Mucosa of descending colon (tissue), 3 donors: ENCODE data around the gene FOXN3. TPM values are rescaled to one million over a fixed set of nuclear protein-coding genes. Genes with fewer than 3 reads are reported as not detected.

ENCODE experiments used
- ATAC-seq: fragments of 200-7000 bp; cut with Tn5 transposase; one replicate; pipeline ENCODE4 v1.9.1; 2020; ENCODE audit warnings: mild to moderate bottlenecking, moderate library complexity
- DNase-seq, 3 donors: peaks; one replicate each; pipeline ENCODE4 v3.0.0-alpha.2; 2020
- H3K36me3 ChIP-seq: fragments of 200-600 bp; one replicate; pipeline ENCODE4 v1.8.0; 2021; ENCODE audit warnings: low read depth, mild to moderate bottlenecking
- H3K4me1 ChIP-seq: fragments of 200-600 bp; one replicate; pipeline ENCODE4 v1.8.0; 2021; ENCODE audit warnings: low read depth, mild to moderate bottlenecking
- H3K4me3 ChIP-seq: fragments of 200-600 bp; one replicate; pipeline ENCODE4 v1.8.0; 2021; ENCODE audit warnings: mild to moderate bottlenecking
- H3K9me3 ChIP-seq: fragments of 200-600 bp; one replicate; pipeline ENCODE4 v1.8.0; 2021; ENCODE audit warnings: mild to moderate bottlenecking
- intact Hi-C, 2 donors: fragments of 100-400 bp; cut with DNase I in 1 of 2; cut with micrococcal nuclease in 1 of 2; formaldehyde crosslinking; loops; one replicate each; pipeline versions ENCODE4 v1.11.0 to v1.11.1; 2022; cut with DNase I, micrococcal nuclease
- total RNA-seq, 3 donors: library from RNA; stranded (reverse); fragmentation: NEBNext Ultra II Directional in 2 of 3; extraction: Animal tissue kit (Norgen Biotek cat#: 25700) in 2 of 3; gene quantifications; one replicate each; pipeline versions ENCODE4 v1.2.1 to v1.2.4, GENCODE V29; 2021 to 2023
- TF ChIP-seq, protein P1 (sequence below): fragments of 200-600 bp; IDR thresholded peaks from one replicate; pipeline ENCODE4 v1.8.0; 2022; ENCODE audit warnings: antibody characterized with exemption, mild to moderate bottlenecking
- donor health status: DM: no; HTN: no; CAD: no; lungs with moderate emphysema.
- donor health status: DM: no; HTN: no; CAD: no.
- donor health status: DM: no; HTN: yes; CAD: no.

FOXN3 gene
- total RNA-seq, 3 donors from 2014 or later, result 77.4 to 154 (median 113) TPM

DNA sequence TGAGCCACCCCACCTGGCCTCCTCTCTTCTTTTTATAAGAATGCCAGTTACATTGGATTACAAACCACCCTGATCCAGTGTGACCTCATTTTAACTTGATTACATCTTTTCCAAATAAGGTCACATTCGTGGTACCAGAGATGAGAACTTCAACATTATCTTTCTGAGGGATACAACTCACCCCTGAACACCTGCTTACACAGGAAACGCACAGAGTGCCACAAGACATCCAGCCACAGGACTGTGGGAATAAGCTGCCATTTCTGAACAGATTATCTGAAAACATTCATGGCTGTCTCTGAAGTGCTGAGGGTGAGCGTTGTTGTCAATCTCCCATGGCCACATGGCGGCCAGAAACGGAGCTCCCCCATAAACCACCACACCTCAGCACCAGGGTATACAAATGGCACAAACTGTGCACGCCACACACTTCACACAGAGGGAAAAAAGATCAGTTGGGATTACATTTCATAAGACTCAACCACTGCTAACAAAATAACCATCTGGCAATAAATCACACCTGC, 23.7 kb downstream of the FOXN3 start:
- intact Hi-C loops, result no loop called here
- TF ChIP-seq, protein P1, sequence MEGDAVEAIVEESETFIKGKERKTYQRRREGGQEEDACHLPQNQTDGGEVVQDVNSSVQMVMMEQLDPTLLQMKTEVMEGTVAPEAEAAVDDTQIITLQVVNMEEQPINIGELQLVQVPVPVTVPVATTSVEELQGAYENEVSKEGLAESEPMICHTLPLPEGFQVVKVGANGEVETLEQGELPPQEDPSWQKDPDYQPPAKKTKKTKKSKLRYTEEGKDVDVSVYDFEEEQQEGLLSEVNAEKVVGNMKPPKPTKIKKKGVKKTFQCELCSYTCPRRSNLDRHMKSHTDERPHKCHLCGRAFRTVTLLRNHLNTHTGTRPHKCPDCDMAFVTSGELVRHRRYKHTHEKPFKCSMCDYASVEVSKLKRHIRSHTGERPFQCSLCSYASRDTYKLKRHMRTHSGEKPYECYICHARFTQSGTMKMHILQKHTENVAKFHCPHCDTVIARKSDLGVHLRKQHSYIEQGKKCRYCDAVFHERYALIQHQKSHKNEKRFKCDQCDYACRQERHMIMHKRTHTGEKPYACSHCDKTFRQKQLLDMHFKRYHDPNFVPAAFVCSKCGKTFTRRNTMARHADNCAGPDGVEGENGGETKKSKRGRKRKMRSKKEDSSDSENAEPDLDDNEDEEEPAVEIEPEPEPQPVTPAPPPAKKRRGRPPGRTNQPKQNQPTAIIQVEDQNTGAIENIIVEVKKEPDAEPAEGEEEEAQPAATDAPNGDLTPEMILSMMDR, result no peak

DNA sequence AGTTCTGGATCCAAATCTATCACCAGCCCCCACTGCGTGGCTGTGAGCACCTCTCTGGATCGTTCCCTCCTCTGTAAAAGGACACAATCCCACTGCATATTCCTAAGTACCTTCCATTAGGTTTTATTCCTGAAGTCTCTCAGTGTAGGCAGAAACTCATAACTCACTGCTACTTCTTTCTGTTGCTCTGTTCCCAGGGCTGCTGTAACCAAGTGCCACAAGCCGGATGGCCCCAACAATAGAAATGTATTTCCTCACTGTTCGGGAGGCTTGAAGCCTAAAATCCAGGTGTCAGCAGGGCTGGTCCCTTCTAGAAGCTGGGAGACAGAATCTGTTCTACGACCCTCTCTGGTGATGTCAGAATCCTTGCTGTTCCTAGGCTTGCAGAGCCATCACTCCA, 24.9 kb downstream of the FOXN3 start:
- Histone ChIP-seq H3K4me1 (no peaks in the 10 kb centered on the region), H3K9me3 (no peaks in the 10 kb centered on the region), H3K36me3 (no peaks in the 10 kb centered on the region), H3K4me3 (no peak overlapping the region)
- intact Hi-C loops, result no loop called here
- ATAC-seq (no peak), DNase-seq (no peak)
- TF ChIP-seq, protein P1, result no peak

More for the DNA sequence above, 23.7 kb downstream of the FOXN3 start:
- Histone ChIP-seq H3K36me3 (no peaks in the 10 kb centered on the region), H3K4me3 (no peak overlapping the region), H3K9me3 (no peaks in the 10 kb centered on the region), H3K4me1 (no peaks in the 10 kb centered on the region)
- ATAC-seq (no peak), DNase-seq (no peak)

- no peak for ATAC-seq
- intact Hi-C loops, result no loop called here
- no peak overlapping the region for H3K4me3 ChIP-seq
- H3K4me1 ChIP-seq, result no peaks in the 10 kb centered on the region
- DNase-seq, result no peak
- TF ChIP-seq, protein P1, result no peak
- no peaks in the 10 kb centered on the region for H3K9me3 ChIP-seq
- no peaks in the 10 kb centered on the region for H3K36me3 ChIP-seq
Measured at GRCh38 chr14:89391556-89391955, 25.5 kb downstream of the FOXN3 start.

GRCh38 chr14:89391123-89391522, 25.9 kb downstream of the FOXN3 start:
- ATAC-seq, result no peak
- Histone ChIP-seq H3K4me3 (no peak overlapping the region), H3K9me3 (no peaks in the 10 kb centered on the region), H3K4me1 (peaks cover under 1% of the 10 kb centered on the region), H3K36me3 (no peaks in the 10 kb centered on the region)
- TF ChIP-seq, protein P1, result no peak
- DNase-seq, result no peak
- intact Hi-C loops, result no loop called here

- no peaks in the 10 kb centered on the region for H3K9me3 ChIP-seq
- DNase-seq, result no peak
- no peak for ATAC-seq
- peaks cover 13% of the 10 kb centered on the region for H3K4me1 ChIP-seq
- TF ChIP-seq, protein P1, result no peak
- intact Hi-C loops, result no loop called here
- no peak overlapping the region for H3K4me3 ChIP-seq
- no peaks in the 10 kb centered on the region for H3K36me3 ChIP-seq
Measured at GRCh38 chr14:89388853-89389252, 28.2 kb downstream of the FOXN3 start.
